ENCODE results near the gene AFTPH.

Gene AFTPH

GRCh38 chr2:64615192-64615763, 91.2 kb downstream of the AFTPH start:
- DNase-seq, result no peak

DNA sequence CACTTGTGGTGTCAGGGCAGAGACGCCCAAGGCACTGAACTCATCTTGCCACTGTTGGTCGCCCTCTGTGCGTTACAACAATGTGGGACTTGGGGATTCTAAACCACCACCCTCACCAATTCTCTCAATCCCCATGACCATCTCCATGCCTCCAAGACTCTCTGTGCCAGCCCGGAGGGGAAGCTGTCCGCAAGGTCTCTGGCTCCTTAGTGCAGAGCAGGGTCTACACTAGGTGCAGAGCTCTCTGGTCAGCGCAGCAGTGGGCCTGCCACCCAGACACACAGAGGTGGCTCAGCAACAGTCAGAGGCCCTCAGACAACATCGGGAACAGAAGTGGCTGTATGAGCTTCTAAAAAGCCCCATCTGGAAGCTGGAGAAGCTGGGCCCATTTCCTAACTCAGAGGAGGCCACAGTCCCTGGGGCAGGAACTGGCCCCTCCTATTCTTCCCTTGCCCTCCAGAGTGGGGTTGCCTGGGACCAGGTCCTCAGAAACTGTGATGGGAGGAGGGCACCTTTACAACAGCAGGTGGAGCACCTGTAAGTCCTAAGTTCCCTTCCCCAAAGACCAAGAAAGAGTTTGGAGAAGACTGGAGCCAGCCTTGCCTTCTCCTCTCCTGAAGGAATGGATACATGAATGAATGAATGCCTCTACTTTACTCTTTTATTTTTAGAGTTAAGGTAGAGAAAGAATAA, 91.9 kb downstream of the AFTPH start:
- DNase-seq, result no peak

DNA sequence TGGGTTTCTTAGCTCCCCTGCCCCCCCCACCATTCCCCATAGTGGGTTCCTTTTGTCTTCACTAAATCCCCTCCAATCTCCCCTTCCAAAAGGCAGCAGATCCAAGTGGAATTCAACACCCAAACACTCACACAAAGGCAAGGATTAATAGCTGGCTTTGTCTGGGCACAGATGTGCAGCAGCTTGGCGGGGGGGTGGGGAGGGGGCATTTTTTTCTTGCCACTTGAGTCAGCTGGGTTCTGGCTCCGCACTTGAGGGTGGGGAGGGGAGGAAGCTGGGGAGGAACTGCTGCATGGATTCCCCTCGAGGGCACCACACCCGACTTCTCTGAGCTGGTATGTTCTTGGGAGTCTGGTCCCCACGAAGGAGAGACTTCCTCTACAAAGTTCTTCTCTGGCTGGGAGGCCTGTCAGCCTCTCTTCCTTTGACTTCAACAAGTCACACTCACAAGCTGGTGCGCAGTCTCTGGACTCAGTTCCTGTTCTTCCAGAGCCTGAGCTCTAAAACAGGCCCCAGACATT, 93.6 kb downstream of the AFTPH start:
- no peak for DNase-seq

- DNase-seq, result no peak
These were observed 96.5 kb downstream of the AFTPH start for GRCh38 chr2:64620661-64621060.

GRCh38 chr2:64622443-64623241, 98.5 kb downstream of the AFTPH start:
- no peak for DNase-seq

GRCh38 chr2:64623242-64623850, 99.2 kb downstream of the AFTPH start:
- DNase-seq, result no peak

DNA sequence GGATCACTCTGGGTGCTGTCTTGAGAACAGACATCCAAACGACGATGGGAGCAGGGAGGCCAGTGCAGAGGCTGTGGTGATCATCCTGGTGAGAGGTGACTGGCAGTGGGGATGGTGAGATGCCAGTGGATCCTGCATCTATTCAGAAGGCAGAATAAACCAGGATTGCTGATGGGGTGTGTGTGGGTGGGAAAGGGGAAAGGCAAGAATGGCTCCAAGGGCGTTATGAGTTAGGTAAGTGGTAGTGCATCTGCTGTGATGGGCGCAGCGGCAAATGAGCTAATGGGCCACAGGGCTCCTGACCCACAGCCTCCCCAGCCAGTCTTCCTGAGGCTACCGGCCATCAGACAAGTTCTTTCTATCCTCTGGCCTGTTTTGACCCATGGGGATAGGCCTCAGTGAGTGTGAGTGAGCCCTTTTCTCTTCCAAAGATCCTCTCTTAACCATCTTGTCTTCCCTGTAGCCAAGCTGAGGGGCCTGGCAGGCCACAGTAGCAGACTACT, 100.0 kb downstream of the AFTPH start:
- DNase-seq, result no peak

DNA sequence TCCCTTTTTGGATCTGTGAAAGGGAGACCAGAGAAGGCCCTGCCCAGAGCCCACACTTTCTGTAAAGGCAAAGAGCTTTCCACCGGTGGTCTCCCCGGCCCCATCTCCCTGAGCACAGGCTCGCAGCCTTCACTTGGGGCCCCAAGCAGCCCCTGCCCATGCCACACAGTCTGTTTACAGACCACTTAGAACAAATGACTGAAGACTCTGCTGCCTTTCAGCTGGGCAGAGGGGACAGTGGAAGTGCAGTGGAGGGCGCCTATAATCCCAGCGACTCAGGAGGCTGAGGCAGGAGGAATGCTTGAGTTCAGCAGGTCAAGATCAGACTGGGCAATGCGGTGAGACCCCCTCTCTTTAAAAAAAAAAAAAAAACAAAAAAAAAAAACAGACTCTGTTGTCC, 100.7 kb downstream of the AFTPH start:
- no peak for DNase-seq

DNA sequence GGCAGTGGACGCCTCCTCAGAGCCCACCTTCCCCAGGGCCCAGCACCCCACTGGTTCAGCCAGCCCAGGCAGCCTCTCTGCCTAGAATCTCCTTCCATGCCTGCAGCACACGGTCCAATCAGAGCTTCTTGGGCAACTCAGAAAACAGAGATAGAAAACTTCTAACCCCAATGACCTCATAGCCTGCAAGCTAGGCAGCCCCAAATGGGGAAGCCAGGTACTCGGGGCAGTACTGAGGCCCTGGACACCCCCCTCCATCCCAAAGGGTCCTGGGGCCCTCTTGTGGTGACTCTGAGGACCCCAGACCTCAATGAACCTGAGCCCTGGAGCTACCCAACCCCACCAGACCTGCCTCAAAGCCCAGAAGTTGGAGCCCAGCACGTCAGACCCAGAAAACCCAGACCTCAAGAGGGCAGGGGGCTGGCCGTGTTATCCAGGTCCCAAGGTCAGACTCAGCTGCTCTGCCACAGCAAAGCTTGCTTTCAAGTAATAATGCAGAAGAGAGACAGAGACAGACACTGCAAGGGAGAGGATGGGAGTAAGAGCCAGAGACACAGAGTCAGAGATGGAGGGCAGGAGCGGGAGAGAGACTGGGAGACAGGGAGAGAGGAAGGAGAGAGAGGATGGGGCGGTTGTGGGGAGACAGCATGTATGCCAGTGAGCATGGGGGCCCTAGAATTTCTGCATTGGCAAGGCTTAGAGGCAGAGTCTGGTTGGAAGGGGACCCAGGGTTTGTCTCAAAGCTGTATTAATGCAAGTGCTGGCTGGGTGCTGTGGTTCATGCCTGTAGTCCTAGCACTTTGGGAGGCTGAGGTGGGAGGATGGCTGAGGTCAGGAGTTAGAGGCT, 101.4 kb downstream of the AFTPH start:
- no peak for DNase-seq

DNA sequence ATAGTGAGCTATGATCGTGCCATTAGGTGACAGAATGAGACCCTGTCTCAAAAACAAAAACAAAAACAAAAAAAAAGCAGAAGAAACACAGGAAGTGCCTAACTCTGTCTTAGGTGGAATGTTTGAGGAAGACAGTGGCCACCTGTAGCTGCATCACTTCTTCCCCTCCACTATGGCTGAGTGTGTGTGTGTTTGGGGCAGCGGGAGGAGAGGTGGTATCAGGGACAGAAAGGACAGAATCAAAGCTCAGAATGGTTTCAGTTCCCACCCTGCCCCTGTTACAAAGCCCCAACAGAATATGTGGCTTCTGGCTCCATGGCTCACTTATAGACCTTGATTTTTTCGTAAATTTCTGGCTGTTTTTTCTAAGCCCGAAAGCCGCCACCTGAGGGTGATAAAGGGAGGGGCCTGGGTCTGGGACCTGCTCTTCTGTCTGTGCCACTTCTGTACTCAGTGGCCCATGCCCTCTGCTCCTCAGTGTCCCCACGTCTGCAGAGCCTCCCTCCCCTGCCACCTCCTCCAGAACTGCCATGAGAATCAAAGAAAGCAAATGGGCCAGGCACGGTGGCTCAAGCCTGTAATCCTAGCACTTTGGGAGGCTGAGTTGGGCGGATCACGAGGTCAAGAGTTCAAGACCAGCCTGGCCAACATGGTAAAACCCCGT, 102.2 kb downstream of the AFTPH start:
- DNase-seq, result no peak

DNA sequence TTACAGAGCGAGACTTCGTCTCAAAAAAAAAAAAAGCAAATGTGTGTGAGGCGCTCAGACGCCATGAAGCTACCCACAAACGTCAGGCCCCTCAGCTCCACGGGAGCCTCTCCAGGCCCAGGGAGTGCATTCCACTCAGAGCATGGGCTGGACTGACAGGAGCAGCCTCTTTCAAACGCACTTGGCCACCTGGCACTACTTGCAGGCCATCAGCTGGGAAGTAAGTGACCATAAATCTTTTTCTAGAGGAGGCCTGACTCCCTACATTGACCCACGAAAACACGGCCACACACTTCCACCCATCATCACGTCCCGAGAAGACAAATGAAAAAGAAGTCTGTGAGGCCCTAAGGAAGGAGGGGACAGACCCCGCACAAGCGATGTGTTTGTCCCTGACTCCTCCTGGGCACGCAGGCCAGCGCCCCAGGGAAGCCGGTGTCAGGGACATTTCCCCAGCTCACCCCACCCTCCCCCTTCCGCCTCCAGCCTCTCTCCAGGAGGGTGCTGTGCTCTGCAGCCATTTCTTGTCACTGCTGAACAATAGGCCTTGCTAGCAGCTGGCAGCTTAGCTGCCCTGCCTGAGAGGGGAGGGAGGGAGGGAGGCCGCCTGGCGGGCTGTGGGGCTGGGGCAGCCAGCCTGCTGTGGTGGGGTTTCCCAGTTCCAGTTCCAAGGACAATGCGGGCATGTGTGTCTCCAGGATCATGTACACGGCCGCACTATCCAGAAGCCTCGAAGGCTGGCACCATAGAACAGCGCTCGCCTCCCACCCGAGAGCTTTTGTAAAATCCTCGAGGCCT, 103.0 kb downstream of the AFTPH start:
- no peak for DNase-seq

DNA sequence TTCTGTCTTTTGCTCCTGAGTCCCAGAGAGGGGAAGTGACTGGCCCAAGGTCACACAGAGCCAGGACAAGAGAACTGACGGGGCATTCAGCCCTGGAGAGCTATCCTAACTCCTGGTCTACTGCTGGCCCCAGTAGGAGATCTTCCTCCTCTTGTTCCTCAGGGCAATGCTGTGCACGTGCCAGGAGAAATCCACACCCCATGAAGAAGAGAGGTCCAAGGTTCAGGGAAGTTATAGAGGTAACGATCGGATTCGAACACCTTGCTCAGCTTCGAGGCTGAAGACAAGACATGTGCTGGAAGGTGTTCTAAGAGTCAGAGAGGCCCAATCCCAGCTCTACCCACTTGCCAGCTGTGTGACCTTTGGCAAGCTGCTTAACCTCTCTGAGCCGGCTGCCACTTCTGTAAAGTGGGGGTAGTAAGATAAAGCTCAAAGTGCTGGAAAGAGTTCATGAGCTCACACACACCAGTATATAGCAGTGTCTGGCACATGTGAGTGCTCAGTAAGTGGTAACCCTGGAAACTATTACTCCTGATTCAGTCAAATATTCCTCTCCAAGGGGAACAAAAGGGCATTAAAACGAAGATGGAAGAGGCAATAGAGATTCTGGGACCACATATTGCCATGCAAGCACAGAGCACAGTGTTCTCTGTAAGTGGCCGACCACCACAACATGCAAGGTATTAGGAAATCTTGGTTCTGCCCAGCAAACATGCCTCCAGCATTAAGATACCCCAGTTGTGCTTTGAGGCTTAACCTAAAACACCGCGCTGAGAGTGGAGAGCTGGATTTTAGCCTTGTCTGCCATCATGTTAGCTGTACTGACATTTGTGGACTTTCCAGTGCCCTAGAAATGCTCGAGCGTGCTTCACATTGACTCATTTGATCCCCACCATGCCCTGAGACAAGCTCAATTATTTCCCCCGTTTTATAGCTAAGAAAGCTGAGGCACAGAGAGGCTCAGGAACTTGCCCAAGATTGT, 104.0 kb downstream of the AFTPH start:
- DNase-seq, result no peak

- DNase-seq, result no peak
These were observed 105.2 kb downstream of the AFTPH start for GRCh38 chr2:64629329-64629781.

DNA sequence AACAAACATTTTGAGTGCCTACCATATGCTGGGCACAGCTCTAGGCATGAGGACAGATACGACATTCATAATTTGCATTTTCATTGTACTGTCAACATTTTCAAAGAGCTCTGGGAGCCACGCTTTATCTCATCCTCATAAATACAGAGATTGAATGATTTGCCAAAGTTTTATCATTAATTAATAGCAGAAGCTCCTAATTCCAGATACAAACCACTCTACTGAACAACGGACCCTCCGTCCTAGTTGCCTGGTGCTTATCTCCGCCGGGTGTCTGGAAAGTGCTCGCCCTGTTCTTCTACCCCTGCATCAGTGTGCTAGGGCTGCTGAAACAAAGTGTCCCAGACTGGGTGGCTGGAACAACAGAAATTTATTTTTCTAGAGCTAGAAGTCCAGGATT, 105.7 kb downstream of the AFTPH start:
- DNase-seq, result no peak

DNA sequence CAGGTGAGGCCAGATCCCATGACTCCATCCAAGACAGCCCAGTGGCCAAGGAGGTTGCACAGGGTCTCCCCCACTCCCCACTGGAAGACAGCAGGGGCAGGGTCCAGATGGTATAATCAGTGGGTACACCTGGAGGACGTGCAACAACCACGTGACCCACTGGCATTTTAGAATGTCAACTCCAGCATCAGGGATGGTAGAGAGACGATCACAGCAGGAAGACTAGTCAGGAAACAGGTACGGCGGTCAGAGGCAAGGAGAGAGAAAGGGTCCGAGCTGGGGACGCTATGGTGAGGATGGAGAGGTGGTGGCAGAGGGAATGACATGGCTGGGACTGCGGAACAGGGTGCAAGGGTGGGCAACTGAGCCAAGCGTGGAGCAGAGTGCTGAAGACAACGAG, 106.6 kb downstream of the AFTPH start:
- DNase-seq, result no peak

GRCh38 chr2:64631771-64632170, 107.6 kb downstream of the AFTPH start:
- DNase-seq, result no peak

DNA sequence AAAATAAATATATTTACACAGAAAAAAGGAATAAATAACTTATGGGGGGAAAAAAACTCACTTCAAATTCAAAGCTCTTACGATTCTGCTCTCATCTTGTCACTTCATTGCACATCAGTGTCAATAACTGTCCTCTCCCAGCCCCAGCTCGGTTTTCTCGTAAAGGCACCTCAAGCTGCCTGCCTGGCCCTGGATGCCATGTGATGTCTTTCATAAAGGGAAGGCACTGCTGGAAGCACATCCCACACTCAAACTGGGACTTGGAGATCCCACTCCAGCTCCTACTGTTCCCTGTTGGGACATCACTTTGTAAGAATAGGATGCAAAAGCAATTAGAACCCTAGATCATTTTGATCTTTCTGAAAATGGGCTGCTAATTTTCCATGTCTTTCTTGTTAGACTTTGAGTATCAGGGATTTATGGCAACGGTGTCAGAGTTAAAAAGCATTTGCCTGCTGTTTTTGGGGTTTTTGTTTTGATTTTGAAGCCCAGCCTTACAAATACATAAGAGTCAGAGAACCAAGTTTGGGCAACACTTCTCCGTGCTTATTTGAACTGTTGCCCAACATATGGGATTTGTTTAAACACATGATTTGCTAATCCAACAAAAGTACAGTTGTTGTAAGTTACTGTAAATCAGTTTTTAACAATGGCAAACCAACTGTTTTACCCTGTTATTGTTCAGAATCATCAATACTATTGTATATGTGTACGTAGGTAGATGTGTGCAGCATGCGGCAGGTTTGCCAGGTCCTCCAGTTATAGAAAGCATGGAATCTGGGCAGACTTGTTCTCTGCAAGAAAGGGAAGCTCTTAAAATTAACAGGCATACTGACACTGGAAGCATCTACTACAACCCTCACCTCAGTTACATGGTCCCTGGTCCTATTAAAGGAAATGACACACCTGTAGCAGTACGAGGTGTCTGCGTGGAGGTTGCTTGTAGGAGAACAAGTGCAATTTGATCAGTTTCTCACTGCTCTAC, 109.0 kb downstream of the AFTPH start:
- DNase-seq, result no peak
